DMS53 (cell line): Measurements from ENCODE around the gene PSMB5.

Experiments
- DNase-seq: peaks from one replicate; lab custom pipeline; 2025; lab: John Stamatoyannopoulos, UW

The PSMB5 gene

DNA sequence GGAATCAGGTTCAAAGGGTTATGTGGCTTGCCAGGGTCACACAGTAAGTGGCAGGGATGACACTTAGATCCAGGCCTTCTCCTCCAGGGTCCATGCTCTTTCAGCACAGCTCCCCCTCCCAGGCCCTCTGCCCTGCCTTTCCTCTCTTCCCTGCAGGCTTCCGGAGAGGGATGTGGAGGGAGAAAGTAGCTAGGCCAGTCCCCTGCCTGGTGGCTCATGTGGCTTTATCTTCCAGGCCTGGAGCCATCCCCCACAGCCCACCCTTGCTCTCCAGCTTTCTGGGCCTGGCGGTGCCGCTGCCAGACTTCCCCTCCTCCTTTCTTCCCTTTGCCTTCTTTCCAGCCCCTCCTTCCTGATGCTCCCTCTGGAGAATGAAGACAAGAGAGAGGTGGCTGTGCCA, 9.1 kb upstream of the PSMB5 start:
- no peak for DNase-seq

DNA sequence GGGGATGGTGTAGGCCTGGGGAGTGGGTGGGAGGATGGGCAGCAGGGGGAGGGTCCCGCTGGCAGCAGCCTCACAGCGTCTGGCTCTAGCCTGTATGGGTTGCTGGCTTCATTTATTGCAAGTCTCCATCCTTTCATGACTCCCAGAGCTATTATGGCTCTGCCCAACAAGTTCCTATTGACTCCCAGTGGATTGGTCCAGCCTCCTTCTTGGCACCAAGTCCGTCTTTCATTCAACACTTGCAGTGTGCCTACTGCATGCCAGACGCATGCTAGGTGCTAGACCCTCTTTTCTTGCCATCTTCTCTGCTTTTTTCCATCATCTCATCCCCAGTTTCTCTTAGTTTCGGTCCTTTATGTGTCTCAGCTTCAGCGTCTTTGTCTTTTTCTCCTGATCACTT, 8.4 kb upstream of the PSMB5 start:
- DNase-seq: no peak

DNA sequence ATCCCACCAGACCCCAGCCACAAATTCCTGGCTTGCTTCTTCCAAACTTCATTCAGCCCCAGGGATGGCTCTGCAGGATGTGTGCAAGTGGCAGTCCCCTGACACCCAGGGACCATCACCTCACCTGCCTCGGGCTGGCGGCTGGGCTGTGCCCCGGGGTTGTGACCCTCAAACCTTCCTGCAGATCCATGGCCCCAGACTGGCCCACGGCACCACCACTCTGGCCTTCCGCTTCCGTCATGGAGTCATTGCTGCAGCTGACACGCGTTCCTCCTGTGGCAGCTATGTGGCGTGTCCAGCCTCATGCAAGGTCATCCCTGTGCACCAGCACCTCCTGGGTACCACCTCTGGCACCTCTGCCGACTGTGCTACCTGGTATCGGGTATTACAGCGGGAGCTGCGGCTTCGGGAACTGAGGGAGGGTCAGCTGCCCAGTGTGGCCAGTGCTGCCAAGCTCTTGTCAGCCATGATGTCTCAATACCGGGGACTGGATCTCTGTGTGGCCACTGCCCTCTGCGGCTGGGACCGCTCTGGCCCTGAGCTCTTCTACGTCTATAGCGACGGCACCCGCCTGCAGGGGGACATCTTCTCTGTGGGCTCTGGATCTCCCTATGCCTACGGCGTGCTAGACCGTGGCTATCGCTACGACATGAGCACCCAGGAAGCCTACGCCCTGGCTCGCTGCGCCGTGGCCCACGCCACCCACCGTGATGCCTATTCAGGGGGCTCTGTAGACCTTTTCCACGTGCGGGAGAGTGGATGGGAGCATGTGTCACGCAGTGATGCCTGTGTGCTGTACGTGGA, 7.7 kb upstream of the PSMB5 start, which contains the start of gene PSMB11:
TSS of gene PSMB11 (plus strand) at position 51 of the 804 bp plus-strand sequence. CDS start at position 65, 14 bp downstream.
- no peak for DNase-seq

DNA sequence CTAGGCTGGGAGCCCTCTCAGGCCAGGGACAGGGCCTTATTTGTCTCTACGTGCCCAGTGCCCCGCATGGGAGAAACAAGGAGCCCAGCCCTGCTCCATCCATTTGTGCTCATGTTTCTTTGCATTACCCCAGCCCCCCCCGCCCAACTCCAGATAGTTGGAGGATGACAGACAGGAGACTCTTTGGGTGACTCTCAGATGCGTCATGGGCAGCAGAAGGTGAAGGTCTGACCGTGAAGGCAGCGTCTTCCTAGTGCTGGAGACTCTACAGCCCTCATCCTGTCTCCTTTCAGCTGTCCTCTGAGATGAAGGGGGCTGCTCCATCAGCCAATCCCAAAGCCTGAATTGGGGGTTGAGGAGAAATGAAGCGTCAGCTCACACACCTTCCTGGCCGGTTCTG, 7.0 kb upstream of the PSMB5 start:
- no peak for DNase-seq

DNA sequence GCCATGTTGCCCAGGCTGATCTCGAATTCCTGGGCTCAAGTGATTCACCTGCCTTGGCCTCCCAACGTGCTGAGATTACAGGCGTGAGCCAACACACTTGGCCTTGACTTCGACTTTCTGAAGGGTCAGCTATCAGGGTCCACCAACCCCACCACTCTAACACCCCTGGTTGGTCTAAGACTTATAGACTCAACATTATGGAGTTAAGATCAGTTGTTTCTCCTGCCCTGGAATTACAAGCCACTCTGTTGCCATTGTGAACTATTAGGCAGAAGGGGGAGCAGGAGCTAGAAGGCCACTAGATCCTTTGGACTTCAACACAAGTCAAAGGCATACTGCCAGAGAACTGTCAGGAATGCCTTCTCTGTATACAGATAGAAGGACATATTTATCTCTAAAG, 5.4 kb upstream of the PSMB5 start:
- no peak for DNase-seq

DNA sequence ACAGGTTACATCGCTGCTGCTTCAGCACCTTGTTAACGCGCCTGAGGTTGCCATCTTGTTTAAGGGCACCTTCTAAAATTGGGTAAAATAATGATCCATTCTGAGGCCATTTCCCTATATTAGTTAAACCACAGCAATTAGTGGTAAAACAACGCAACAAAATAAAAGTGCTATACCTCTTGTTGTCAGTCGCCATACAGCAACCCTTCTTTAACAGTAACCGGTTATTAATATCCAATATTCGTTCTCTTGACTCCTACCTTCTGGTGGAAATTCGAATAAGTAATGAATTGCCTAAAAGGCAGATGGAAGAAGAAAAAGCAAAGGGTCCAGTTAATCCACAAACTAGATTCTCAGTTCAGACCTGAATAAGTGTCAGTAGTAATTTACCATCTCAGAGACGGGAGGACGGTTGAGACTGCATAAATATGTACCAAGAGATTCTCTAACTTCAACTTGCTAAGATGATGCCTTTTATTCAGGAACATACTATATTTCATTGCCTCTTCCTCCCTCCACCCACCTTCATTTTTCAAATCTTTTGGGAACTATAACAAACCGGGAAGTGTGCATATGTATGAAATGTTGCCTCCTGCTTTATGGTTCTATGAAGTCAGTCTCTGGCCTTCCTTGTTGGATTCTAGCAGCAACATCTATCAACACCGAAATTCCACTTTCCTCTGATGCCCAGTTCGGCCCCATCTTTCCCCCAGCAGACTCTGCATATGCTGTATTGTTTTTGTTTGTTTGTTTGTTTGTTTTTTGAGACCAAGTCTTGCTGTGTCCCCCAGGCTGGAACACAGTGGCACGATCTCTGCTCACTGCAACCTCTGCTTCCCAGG, 824 bp upstream of the PSMB5 start:
- no peak for DNase-seq

DNA sequence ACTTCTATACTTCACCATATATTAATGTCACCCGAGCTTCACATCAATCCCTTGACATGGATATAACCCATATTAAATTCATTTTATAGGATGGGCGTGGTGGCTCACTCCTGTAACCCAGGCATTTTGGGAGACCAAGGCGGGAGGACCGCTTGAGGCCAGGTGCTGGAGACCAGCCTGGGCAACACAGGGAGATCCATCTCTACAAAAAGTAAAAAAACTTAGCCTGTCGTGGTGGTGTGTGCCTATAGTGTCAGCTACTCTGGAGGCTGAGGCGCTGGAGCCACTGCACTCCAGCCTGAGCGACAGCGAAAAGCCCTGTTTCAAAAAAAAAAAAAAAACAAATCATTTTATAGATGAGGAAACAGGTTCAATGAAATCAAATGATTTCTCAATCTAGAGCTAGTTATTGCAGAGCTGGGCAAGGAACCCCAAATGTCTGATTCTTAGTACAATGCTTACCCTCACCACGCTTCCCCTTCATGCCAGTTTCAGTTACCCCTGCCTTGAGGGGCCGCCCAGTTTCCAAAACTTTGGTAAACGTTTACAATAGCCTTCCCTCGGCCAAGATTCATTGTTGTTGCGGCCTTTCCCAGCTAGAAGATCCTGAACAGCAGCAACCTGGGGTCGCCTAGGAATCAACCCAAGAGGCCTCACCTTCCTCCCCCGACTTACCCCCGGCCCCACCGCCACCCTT, 751 bp downstream of the PSMB5 start:
- DNase-seq: no peak

DNA sequence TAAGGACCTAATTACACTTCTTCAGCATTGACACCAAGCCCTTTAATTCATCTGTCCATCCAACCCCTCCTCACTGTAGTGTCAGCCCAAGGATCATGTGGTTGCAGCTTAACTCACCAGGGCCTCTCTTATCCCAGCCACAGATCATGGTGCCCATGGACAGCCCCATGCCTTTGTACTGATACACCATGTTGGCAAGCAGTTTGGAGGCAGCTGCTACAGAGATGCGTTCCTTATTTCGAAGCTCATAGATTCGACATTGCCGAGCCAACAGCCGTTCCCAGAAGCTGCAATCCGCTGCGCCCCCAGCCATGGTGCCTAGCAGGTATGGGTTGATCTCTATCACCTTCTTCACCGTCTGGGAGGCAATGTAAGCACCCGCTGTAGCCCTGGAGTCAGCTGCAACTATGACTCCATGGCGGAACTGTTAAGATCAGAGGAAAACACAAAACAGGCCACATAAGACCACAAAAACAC, 1.4 kb downstream of the PSMB5 start:
- DNase-seq: no peak

DNA sequence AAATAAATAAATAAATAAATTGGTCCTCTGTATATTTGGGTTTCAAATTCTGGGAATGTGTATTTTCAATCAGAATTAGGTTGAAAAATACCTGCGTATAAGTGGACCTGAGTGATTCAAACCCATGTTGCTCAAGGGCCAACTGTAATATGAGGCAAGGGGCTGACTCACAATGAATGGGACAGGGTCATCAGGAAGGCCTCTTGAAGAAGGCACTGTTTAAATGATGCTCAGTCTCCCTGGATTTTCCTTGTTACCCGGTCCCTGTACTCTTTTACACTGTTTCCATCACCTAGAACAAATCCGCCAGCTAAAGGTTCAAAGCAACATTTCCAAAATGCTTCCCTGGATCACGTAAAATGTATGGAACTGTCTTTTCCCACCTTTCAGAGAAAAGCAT, 3.8 kb downstream of the PSMB5 start:
- no peak for DNase-seq

DNA sequence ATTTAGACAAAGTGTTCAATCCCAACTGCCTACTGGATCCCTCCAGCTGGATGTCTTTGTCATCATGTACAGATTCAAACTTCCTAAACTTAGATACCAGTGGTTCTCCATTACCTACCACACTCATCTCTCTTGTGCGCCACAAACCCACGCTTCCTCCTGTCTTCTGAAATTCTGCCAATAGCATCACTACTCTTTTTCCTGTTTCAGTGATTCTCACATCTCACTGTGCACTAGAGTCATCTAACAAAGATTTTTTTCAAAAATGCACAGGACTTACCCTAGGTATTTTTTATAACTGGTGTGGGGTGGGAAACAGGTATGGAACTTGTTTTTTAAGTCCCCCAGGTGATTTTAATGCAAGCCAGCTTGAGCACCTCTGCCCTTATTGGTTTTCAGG, 5.9 kb downstream of the PSMB5 start:
- no peak for DNase-seq

DNA sequence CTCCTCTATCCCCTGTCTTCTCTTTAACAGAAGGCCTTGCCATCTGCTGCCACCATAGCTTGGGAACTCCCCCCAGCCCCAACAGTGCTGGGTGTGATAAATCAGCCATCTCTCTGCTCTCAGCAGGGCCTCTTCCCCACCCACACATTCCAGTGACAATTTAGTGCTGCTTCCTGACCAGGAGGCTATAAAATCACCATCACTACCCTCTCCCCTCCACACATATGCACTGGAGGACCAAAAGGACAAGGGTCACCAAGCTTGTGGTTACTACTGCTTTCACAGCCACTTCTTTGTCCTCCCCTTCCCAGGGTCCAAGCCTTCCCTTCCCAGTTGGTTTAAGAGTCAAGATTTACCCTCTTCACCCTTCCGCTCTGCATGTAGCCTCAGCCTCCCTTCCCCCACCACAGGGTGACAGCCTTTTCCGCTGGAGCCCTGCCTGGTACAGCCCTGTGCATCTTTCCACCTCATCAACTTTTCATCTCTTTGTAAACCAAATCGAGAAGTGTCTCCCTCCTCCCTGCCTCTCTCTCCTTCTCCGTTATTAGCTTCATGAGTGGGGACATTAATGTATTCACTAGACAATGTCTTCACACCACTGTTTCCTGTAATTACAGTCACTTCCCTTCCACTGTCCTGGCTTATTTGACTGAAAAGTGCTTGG, 9.4 kb downstream of the PSMB5 start:
- DNase-seq: no peak

DNA sequence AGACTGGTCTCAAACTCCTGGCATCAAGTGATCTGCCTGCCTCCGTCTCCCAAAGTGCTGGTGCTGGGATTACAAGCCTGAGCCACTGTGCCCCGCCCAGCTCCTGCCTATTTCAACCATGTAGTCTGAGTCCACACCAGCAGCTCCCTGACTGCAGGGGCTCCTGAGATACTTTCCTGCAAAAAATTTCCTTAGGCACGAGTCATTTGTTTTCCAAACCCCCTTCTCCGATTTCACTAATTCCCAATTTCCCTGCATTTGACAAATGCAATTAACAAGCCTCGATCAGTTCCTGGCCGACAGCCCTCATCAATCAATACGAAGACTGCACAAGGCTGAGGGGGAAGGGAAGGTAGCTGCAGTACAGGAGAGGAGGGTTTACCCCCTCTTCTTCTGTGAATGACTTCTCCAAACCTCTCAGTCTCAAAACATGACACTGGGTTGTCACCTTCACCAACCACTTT, 10.1 kb downstream of the PSMB5 start:
- no peak for DNase-seq

DNA sequence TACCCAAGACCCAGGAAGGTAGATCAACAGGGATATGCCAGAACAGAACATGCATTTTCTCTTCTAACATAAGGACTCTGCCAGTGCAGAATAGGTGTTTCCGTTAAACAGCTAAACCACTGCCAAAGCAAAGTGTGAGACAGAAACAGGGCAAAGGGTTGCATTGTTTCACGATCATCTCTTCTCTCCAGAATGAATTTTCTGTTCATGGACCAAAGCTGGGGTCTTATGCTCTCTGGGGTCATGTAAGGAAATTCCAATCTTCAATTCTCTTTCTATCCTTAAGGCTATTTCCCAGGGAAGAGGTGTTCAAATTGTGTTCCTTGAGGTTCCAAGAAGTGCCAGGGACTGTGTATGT, 10.9 kb downstream of the PSMB5 start:
- DNase-seq: no peak

DNA sequence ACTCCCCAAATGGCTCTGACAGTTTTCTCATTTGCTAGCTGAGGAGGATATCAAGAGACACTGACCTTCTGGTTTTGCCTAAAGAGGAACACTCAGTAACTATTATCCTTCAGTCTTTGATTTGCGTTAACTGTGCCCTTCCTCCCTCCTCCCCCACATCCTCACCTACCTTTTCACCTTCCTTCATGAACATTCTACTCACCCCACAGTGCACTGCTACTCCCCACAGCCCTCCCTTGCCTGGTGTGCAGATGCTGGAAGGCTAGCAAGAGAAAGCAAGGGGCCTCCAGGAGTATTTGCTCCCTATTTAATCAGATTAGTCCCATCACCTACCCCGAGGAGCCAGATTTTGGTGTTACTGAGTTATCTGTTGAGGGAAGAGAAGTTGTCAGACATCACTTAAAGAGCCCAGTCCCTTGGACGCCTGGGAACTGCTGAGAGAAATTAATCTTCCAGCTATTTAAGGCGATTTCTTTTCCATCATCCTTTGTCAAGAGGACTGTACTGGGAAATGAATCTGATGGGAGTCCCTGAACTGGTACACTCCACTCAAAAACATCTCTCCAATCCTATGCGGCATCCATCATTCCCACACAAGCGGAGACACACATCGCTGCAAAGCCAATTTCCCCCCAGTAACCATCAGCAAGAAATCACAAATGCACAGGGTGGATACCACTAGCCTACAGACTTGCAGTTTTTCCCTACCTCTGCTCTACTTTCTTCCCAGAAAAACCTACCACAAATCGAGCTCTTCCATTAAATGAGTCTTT, 11.5 kb downstream of the PSMB5 start:
- no peak for DNase-seq

DNA sequence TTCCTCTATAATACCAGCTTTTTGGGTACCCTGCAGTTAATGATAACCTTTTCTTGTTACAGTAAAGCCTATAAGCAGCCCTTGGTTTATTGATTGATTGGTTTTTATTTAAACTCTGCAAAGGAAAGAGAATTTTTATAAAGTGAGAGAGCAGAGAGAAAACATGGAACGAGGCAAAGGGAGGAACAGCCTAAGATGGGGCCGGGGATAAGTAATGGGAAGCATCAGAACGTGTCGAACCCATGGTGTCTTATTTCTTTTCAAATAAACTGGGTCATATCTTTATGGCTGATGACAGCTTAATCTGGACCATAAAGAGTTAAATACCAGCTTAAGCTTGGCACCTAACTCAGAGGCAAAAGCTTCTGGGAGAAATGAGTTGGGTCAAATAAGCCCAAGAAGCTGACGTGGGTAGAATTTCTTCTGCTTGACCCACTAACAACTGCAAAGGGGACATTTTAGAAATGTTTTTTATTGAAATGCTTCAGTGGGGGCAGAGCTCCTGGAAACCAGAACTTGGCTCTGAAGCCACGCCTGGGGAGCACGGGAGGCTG, 12.7 kb downstream of the PSMB5 start:
- no peak for DNase-seq

DNA sequence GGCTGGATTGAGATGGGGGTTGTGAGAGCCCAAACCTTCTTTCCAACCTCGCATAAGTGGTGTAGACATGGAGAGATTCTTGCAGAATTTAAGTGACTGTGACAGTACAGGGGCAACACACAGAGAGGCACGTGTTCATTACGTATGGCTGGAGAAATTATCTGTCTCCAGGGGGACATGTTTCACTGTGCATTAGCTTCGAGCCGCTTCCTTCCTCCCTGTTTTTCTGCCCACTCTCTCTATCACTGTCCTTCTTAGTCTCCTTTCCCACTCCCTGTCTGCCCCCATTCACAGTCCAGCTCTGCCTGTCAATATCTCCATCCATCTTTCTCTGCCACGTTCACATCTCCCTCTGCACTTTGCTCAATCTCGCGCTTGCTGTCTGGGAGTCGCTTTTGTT, 13.3 kb downstream of the PSMB5 start:
- no peak for DNase-seq

DNA sequence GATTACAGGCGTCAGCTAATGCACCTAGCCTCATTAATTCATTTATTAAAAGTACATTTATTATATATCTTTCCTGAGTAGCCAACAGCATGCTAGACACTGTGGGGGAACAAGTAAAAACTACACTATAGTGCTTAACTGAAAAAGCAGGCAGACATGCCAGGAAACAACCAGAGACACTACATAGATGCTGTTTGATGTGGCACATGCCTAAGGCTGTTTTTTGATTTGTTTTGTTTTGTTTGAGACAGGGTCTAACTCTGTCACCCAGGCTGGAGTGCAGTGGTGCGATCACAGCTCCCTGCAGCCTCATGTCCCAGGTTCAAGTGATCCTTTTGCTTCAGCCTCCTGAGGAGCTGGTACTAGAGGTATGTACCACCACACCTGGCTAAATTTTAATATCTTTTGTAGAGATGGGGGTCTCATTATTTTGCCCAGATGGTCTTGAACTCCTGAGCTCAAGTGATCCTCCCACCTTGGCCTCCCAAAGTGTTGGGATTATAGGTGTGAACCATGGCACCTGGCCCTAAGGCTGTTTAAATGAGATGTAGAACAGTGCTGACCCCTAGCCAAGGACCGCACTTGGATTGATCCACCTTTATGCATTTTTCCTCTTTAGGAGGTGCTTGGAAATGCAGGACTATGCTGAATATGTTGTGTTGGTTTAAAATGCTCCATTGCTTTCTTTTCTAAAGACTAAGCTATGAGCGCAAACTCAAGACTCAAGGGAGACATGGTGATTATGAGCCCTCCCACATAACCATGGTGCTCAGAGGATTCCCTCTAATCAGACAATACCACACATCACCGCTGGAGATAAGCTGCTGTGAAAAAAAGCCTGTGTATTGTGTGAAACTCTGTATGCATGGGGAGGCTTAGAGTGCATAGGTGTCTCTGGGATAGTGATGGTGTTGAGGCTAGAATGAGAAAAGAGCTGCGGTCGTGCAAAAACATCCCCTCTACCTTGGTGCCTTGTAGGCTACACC, 14.3 kb downstream of the PSMB5 start:
- no peak for DNase-seq

DNA sequence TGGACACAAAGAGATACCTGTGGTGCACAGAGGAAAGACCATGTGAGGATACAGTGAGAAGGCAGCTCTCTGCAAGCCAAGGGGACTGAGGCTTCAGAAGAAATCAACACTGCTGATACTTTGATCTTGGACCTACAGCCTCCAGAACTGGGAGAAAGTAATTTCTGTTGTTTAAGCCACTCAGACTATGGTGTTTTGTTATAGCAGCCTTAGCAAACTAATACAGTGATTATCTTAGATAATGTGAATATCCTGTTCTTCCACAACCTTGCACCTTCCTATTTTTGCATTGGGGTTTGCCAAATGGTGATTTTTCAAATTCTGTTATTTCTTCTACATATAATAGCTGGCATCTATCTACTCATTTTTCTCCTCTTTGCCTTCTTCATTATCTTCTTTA, 16.6 kb downstream of the PSMB5 start:
- DNase-seq: no peak

DNA sequence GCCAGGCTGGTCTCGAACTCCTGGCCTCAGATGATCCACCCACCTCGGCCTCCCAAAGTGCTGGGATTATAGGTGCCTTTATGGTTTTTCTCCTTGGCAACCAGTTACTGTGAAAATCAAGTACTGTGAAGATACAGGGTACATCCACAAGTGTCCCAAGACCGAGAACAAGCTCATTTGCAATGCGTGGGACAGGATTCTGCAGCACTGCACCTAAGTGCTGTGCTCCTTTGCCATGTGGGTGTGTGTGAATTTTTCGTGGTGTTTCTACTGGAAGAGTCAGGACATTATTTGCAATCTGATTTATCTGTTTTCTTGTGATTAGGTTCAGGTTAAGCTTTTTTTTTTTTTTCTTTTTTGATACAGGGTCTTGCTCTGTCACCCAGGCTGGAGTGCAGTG, 17.6 kb downstream of the PSMB5 start:
- no peak for DNase-seq

DNA sequence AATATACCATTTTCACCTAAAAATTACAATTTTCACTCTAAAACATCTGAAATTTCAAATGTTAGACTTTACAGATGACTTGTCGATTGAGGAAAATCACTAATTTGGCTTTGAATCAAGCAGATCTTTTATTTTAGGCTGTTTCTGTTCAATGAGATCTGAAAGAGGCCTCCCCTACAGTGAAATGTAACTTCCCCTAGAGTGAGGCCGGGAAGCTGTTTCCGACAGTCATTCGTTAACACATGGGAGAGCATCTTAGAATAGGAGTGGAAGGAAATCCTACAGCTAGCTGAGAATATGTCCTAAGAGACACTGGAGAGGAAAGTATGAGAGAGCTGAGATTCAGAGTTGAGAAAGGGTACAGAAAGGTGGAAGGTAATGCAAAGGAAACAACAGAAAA, 19.1 kb downstream of the PSMB5 start:
- DNase-seq: no peak
